Fibroblast of pulmonary artery (primary cell): ENCODE data around the gene PYGL.
"Not testable (repeated sequence)": the region's sequence is repeated elsewhere in the genome, so short reads cannot be mapped to it uniquely, and the experiment has no call there.

Experiments used
- DNase-seq: peaks from one replicate; pipeline ENCODE4 v3.0.0-alpha.2; 2010; ENCODE audit warnings: low read depth
- H3K4me3 ChIP-seq: replicated peaks from 2 replicates; pipeline ENCODE4 v1.5.1; 2011; ENCODE audit warnings: low read depth, mild to moderate bottlenecking, control low read depth, low read length, moderate library complexity
- CTCF ChIP-seq: IDR thresholded peaks from 2 replicates; pipeline ENCODE4 v1.5.1; 2011; ENCODE audit warnings: mild to moderate bottlenecking, control low read depth, low read length, inconsistent platforms; ENCODE audit errors: missing control alignments

The PYGL gene

GRCh38 chr14:50917449-50917848 is 26.8 kb downstream of the PYGL start:
- DNase-seq, result no peak
- H3K4me3 ChIP-seq, result no peak overlapping the region
- TF ChIP-seq CTCF, result no peak

- no peak for TF ChIP-seq CTCF
- DNase-seq, result no peak
These were observed 33.5 kb downstream of the PYGL start for GRCh38 chr14:50910495-50911420.

GRCh38 chr14:50906326-50907065 is 37.8 kb downstream of the PYGL start:
- TF ChIP-seq CTCF, result no peak
- no peak for DNase-seq
- no peak overlapping the region for H3K4me3 ChIP-seq

More at GRCh38 chr14:50910495-50911420, 33.5 kb downstream of the PYGL start:
- H3K4me3 ChIP-seq, result no peak overlapping the region

GRCh38 chr14:50904719-50905118 is 39.6 kb downstream of the PYGL start:
- no peak for DNase-seq
- no peak for TF ChIP-seq CTCF
- H3K4me3 ChIP-seq, result no peak overlapping the region

GRCh38 chr14:50901361-50901760 is 42.9 kb downstream of the PYGL start:
- no peak for TF ChIP-seq CTCF
- H3K4me3 ChIP-seq, result no peak overlapping the region
- no peak for DNase-seq

GRCh38 chr14:50897658-50898175 is 46.6 kb downstream of the PYGL start:
- H3K4me3 ChIP-seq, result no peak overlapping the region

GRCh38 chr14:50897005-50897404 is 47.3 kb downstream of the PYGL start:
- H3K4me3 ChIP-seq, DNase-seq: not testable (repeated sequence)

More at GRCh38 chr14:50897658-50898175, 46.6 kb downstream of the PYGL start:
- no peak for TF ChIP-seq CTCF
- no peak for DNase-seq

- H3K4me3 ChIP-seq, DNase-seq: not testable (repeated sequence)
These were observed 47.9 kb downstream of the PYGL start for GRCh38 chr14:50896421-50896820.
